Naive B cell (primary cell): Measurements from ENCODE around the gene DGCR2. TPM values are rescaled to one million over a fixed set of nuclear protein-coding genes. Genes with fewer than 3 reads are reported as not detected.

Source experiments
- ATAC-seq, 2 donors: fragments of 150-1000 bp; cut with Tn5 transposase; 2 replicates each; pipeline ENCODE4 v1.10.0; 2021; ENCODE audit warnings: low read depth in 2 of 2, mild to moderate bottlenecking in 2 of 2, moderate library complexity in 2 of 2
- DNase-seq: peaks from one replicate; pipeline ENCODE4 v3.0.0; 2022
- H3K27ac Mint-ChIP-seq, 6 donors: one replicate each; pipeline ENCODE4 v1.8.0; 2020 to 2022; ENCODE audit warnings: mild to moderate bottlenecking in 6 of 6, mixed read lengths in 6 of 6, moderate library complexity in 5 of 6, inconsistent platforms in 2 of 6
- H3K27me3 Mint-ChIP-seq, 3 donors: one replicate each; pipeline ENCODE4 v1.8.0; 2021 to 2022; ENCODE audit warnings: mixed read lengths in 3 of 3, mild to moderate bottlenecking in 1 of 3
- H3K36me3 Mint-ChIP-seq, 2 donors: one replicate each; pipeline ENCODE4 v1.8.0; 2020 to 2022; ENCODE audit warnings: mixed read lengths in 2 of 2, inconsistent platforms in 1 of 2, mild to moderate bottlenecking in 1 of 2
- H3K4me1 Mint-ChIP-seq, 3 donors: one replicate each; pipeline ENCODE4 v1.8.0; 2020 to 2022; ENCODE audit warnings: mixed read lengths in 3 of 3, inconsistent platforms in 1 of 3, mild to moderate bottlenecking in 1 of 3, moderate library complexity in 1 of 3
- H3K4me3 Mint-ChIP-seq, 8 donors: one replicate each; pipeline ENCODE4 v1.8.0; 2020 to 2022; ENCODE audit warnings: mild to moderate bottlenecking in 8 of 8, mixed read lengths in 8 of 8, moderate library complexity in 8 of 8, inconsistent platforms in 2 of 8
- H3K9me3 Mint-ChIP-seq, 7 donors: one replicate each; pipeline ENCODE4 v1.8.0; 2020 to 2022; ENCODE audit warnings: mixed read lengths in 7 of 7, mild to moderate bottlenecking in 5 of 7, inconsistent platforms in 2 of 7, moderate library complexity in 1 of 7
- polyA plus RNA-seq, 6 donors: library from polyadenylated mRNA; unstranded; fragments of 300-500 nt; fragmentation: Illumina TruSeq; gene quantifications; one replicate each; pipeline ENCODE4 v1.2.3, GENCODE V29; 2021; ENCODE audit warnings: low read depth in 6 of 6

DGCR2 gene
- polyA plus RNA-seq, 6 donors from 2014 or later, result 27.4 to 50.6 (median 32.8) TPM

- no peak for ATAC-seq
- Mint-ChIP-seq H3K9me3 (no peaks in the 10 kb centered on the region), H3K27me3 (no peaks in the 10 kb centered on the region), H3K4me3 (no peak overlapping the region), H3K4me1 (peaks cover 0 to 1% (median 0%) of the 10 kb centered on the region in 3 donors), H3K27ac (no peak overlapping the region), H3K36me3 (peaks cover 0 to under 1% of the 10 kb centered on the region in 2 donors)
- DNase-seq, result no peak
Measured at GRCh38 chr22:19129871-19130270, 7.7 kb upstream of the DGCR2 start.

GRCh38 chr22:19128946-19129727, 6.9 kb upstream of the DGCR2 start:
- H3K27me3 Mint-ChIP-seq, result peaks cover 0 to 3% (median 0%) of the 10 kb centered on the region in 3 donors
- no peaks in the 10 kb centered on the region for H3K36me3 Mint-ChIP-seq
- no peaks in the 10 kb centered on the region for H3K9me3 Mint-ChIP-seq
- H3K27ac Mint-ChIP-seq, result peak overlapping the region in 2 of 6 donors; percentile 44 to 53
- peaks cover 0 to 2% (median 0%) of the 10 kb centered on the region in 3 donors for H3K4me1 Mint-ChIP-seq
- ATAC-seq (no peak), DNase-seq (no peak)
- peak overlapping the region in 2 of 8 donors; percentile 18 to 44 for H3K4me3 Mint-ChIP-seq

GRCh38 chr22:19128009-19128401, 5.8 kb upstream of the DGCR2 start:
- H3K27me3 Mint-ChIP-seq, result peaks cover 0 to 6% (median 0%) of the 10 kb centered on the region in 3 donors
- no peak for ATAC-seq
- DNase-seq, result no peak
- no peak overlapping the region for H3K27ac Mint-ChIP-seq
- H3K36me3 Mint-ChIP-seq, result no peaks in the 10 kb centered on the region
- no peaks in the 10 kb centered on the region for H3K9me3 Mint-ChIP-seq
- H3K4me1 Mint-ChIP-seq, result peaks cover 1 to 9% (median 1%) of the 10 kb centered on the region in 3 donors
- H3K4me3 Mint-ChIP-seq, result no peak overlapping the region

- no peak overlapping the region for H3K27ac Mint-ChIP-seq
- no peak overlapping the region for H3K4me3 Mint-ChIP-seq
- peaks cover 0 to 1% (median 0%) of the 10 kb centered on the region in 7 donors for H3K9me3 Mint-ChIP-seq
- DNase-seq (no peak), ATAC-seq (no peak)
- H3K27me3 Mint-ChIP-seq, result peaks cover 0 to 6% (median 0%) of the 10 kb centered on the region in 3 donors
- no peaks in the 10 kb centered on the region for H3K36me3 Mint-ChIP-seq
- peaks cover 7 to 15% (median 7%) of the 10 kb centered on the region in 3 donors for H3K4me1 Mint-ChIP-seq
Measured at GRCh38 chr22:19127329-19128008, 5.3 kb upstream of the DGCR2 start.

- Mint-ChIP-seq H3K27ac (no peak overlapping the region), H3K36me3 (no peaks in the 10 kb centered on the region), H3K4me3 (peak overlapping the region in 1 of 8 donors; percentile 41), H3K9me3 (peaks cover 0 to 1% (median 0%) of the 10 kb centered on the region in 7 donors), H3K4me1 (peaks cover 8 to 15% (median 8%) of the 10 kb centered on the region in 3 donors), H3K27me3 (peaks cover 0 to 6% (median 0%) of the 10 kb centered on the region in 3 donors)
- ATAC-seq, result no peak
- DNase-seq, result no peak
Measured at GRCh38 chr22:19126309-19127273, 4.4 kb upstream of the DGCR2 start.

- Mint-ChIP-seq H3K9me3 (peaks cover 0 to 1% (median 0%) of the 10 kb centered on the region in 7 donors), H3K27ac (no peak overlapping the region), H3K4me1 (peaks cover 15 to 23% (median 17%) of the 10 kb centered on the region in 3 donors), H3K36me3 (no peaks in the 10 kb centered on the region), H3K27me3 (peaks cover 0 to 6% (median 0%) of the 10 kb centered on the region in 3 donors), H3K4me3 (no peak overlapping the region)
- ATAC-seq, result no peak
- no peak for DNase-seq
Measured at GRCh38 chr22:19125474-19126308, 3.5 kb upstream of the DGCR2 start.

- peaks cover 22 to 30% (median 23%) of the 10 kb centered on the region in 3 donors for H3K4me1 Mint-ChIP-seq
- peak overlapping the region in 1 of 8 donors; percentile 66 for H3K4me3 Mint-ChIP-seq
- ATAC-seq (no peak), DNase-seq (no peak)
- H3K36me3 Mint-ChIP-seq, result no peaks in the 10 kb centered on the region
- H3K27me3 Mint-ChIP-seq, result peaks cover 0 to 6% (median 0%) of the 10 kb centered on the region in 3 donors
- peak overlapping the region in 1 of 6 donors; percentile 47 for H3K27ac Mint-ChIP-seq
- peaks cover 0 to 1% (median 0%) of the 10 kb centered on the region in 7 donors for H3K9me3 Mint-ChIP-seq
Measured at GRCh38 chr22:19125011-19125410, 2.8 kb upstream of the DGCR2 start.

GRCh38 chr22:19124377-19124776, 2.2 kb upstream of the DGCR2 start:
- H3K27me3 Mint-ChIP-seq, result peaks cover 0 to 6% (median 0%) of the 10 kb centered on the region in 3 donors
- H3K36me3 Mint-ChIP-seq, result no peaks in the 10 kb centered on the region
- ATAC-seq, result no peak
- peaks cover 0 to 1% (median 0%) of the 10 kb centered on the region in 7 donors for H3K9me3 Mint-ChIP-seq
- H3K4me1 Mint-ChIP-seq, result peaks cover 26 to 36% (median 30%) of the 10 kb centered on the region in 3 donors
- peak overlapping the region in 3 of 8 donors; percentile 25 to 56 (median 38) for H3K4me3 Mint-ChIP-seq
- no peak for DNase-seq
- H3K27ac Mint-ChIP-seq, result no peak overlapping the region

- Mint-ChIP-seq H3K27ac (peak overlapping the region in 1 of 6 donors; percentile 22), H3K9me3 (peaks cover 0 to 1% (median 0%) of the 10 kb centered on the region in 7 donors), H3K27me3 (peaks cover 0 to 6% (median 0%) of the 10 kb centered on the region in 3 donors), H3K4me1 (peaks cover 28 to 40% (median 34%) of the 10 kb centered on the region in 3 donors), H3K36me3 (no peaks in the 10 kb centered on the region), H3K4me3 (peak overlapping the region in 3 of 8 donors; percentile 25 to 56 (median 38))
- no peak for ATAC-seq
- DNase-seq, result no peak
Measured at GRCh38 chr22:19123936-19124335, 1.7 kb upstream of the DGCR2 start.

GRCh38 chr22:19122752-19123492, 710 bp upstream of the DGCR2 start:
- no peak for DNase-seq
- Mint-ChIP-seq H3K36me3 (no peaks in the 10 kb centered on the region), H3K27ac (peak overlapping the region; percentile 71 to 92 (median 86))

GRCh38 chr22:19121631-19122142, 525 bp downstream of the DGCR2 start:
- H3K4me1 Mint-ChIP-seq, result peaks cover 42 to 63% (median 55%) of the 10 kb centered on the region in 3 donors
- no peaks in the 10 kb centered on the region for H3K36me3 Mint-ChIP-seq
- peak overlapping the region; percentile 83 to 96 (median 92) for H3K4me3 Mint-ChIP-seq
- H3K27ac Mint-ChIP-seq, result peak overlapping the region in 4 of 6 donors; percentile 53 to 92 (median 86)
- H3K27me3 Mint-ChIP-seq, result peaks cover 0 to 6% (median 0%) of the 10 kb centered on the region in 3 donors
- peak; percentile 13 to 16 for ATAC-seq
- peaks cover 0 to 1% (median 0%) of the 10 kb centered on the region in 7 donors for H3K9me3 Mint-ChIP-seq
- DNase-seq, result peak; percentile 27

More at GRCh38 chr22:19122752-19123492, 710 bp upstream of the DGCR2 start:
- Mint-ChIP-seq H3K27me3 (peaks cover 0 to 6% (median 0%) of the 10 kb centered on the region in 3 donors), H3K4me3 (peak overlapping the region; percentile 83 to 94 (median 90)), H3K9me3 (peaks cover 0 to 1% (median 0%) of the 10 kb centered on the region in 7 donors), H3K4me1 (peaks cover 35 to 51% (median 44%) of the 10 kb centered on the region in 3 donors)
- peak; percentile 1 for ATAC-seq
